Progenitor cell of endocrine pancreas (in vitro differentiated cells): Measurements from ENCODE around the gene NKX2-2. TPM values are rescaled to one million over a fixed set of nuclear protein-coding genes. Genes with fewer than 3 reads are reported as not detected.
A peak's percentile ranks its signal among the peaks of the same experiment; 100 is the strongest.

ENCODE experiments used
- DNase-seq: peaks from one replicate; pipeline ENCODE4 v3.0.0; 2021; ENCODE audit warnings: low spot score; ENCODE audit not compliant: unreplicated experiment
- H3K27ac Mint-ChIP-seq: 2 replicates; pipeline ENCODE4 v1.8.0; 2021; ENCODE audit warnings: mild to moderate bottlenecking, moderate library complexity, mixed read lengths
- H3K27me3 Mint-ChIP-seq: 2 replicates; pipeline ENCODE4 v1.8.0; 2021; ENCODE audit warnings: mixed read lengths
- H3K36me3 Mint-ChIP-seq: 2 replicates; pipeline ENCODE4 v1.8.0; 2022; ENCODE audit warnings: mixed read lengths; ENCODE audit not compliant: insufficient read depth
- H3K4me1 Mint-ChIP-seq: 2 replicates; pipeline ENCODE4 v1.8.0; 2021; ENCODE audit warnings: low read depth, mixed read lengths
- H3K4me3 Mint-ChIP-seq: 2 replicates; pipeline ENCODE4 v1.8.0; 2021; ENCODE audit warnings: low read depth, mild to moderate bottlenecking, moderate library complexity, mixed read lengths
- H3K9me3 Mint-ChIP-seq: 2 replicates; pipeline ENCODE4 v1.8.0; 2021; ENCODE audit warnings: low read depth, mixed read lengths
- total RNA-seq: library from RNA; stranded (reverse); gene quantifications from 2 replicates; pipeline ENCODE4 v1.2.1, GENCODE V29; 2021
- TF ChIP-seq, protein P1 (sequence below): fragments of 200-600 bp; sonication (generic); IDR thresholded peaks from one replicate; pipeline ENCODE4 v1.5.0; 2021; ENCODE audit warnings: antibody characterized with exemption, mild to moderate bottlenecking; ENCODE audit not compliant: unreplicated experiment

NKX2-2 gene
- total RNA-seq, 1 donor from 2014 or later, result 15.5 TPM

DNA sequence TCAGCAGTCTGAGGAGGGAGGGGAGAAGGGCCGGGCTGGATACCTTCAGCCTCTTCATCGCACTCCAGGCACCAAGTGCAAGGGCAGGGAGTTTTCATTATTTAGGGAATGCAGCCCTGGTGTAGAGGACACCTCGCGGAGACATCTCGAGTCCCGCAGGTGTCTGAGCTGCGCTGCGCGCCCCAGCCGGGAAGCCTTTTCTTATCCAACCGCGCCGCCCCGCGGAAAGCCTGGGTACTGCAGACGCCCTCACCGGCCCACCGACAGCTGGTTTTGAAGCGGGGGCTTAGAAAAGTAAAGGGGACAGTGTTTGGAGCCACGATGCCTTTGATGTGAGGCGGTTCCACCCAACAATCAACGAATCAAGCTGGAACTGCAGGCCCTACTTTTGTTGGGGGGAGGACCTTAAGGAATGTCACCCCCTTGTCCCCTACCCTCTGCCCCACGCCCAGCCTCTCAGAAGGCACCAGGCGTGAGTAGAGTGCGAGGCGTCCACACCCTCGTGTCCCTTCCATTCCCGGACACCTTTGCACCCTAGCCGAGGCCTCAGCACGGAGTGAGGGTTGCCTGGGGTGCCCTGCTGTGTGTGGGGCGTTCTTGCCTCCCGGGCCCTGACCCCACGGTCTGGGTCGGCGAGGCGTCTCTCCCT, 8.6 kb downstream of the NKX2-2 start:
- peak overlapping the region; percentile 23 for H3K4me3 Mint-ChIP-seq
- no peaks in the 10 kb centered on the region for H3K36me3 Mint-ChIP-seq
- TF ChIP-seq, protein P1, sequence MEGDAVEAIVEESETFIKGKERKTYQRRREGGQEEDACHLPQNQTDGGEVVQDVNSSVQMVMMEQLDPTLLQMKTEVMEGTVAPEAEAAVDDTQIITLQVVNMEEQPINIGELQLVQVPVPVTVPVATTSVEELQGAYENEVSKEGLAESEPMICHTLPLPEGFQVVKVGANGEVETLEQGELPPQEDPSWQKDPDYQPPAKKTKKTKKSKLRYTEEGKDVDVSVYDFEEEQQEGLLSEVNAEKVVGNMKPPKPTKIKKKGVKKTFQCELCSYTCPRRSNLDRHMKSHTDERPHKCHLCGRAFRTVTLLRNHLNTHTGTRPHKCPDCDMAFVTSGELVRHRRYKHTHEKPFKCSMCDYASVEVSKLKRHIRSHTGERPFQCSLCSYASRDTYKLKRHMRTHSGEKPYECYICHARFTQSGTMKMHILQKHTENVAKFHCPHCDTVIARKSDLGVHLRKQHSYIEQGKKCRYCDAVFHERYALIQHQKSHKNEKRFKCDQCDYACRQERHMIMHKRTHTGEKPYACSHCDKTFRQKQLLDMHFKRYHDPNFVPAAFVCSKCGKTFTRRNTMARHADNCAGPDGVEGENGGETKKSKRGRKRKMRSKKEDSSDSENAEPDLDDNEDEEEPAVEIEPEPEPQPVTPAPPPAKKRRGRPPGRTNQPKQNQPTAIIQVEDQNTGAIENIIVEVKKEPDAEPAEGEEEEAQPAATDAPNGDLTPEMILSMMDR, result peak; percentile 99
- peaks cover 4% of the 10 kb centered on the region for H3K4me1 Mint-ChIP-seq
- DNase-seq, result peak; percentile 89
- no peak overlapping the region for H3K27ac Mint-ChIP-seq
- H3K9me3 Mint-ChIP-seq, result no peaks in the 10 kb centered on the region
- H3K27me3 Mint-ChIP-seq, result peaks cover 88% of the 10 kb centered on the region

DNA sequence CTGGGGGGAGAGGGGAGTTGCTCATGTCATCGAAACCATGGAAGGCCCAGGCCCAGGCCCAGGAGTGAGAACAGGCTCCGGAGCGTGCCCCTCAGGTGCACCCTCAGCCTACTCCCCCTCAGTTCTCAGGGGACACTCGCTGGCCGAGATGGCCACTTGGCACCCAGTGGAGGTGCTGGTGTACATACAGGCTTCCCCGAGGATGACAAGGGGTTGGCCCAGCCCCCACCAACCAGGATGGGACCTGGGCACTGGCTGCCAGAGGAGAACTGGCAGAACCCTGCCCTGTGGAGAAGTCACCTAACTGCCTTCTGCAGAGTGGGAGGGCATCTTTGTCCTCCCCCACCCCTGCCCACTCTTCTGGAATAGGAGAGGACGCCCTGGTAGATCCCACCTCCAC, 9.5 kb downstream of the NKX2-2 start:
- Mint-ChIP-seq H3K36me3 (no peaks in the 10 kb centered on the region), H3K4me3 (no peak overlapping the region), H3K4me1 (peaks cover 2% of the 10 kb centered on the region), H3K27me3 (peaks cover 83% of the 10 kb centered on the region), H3K27ac (no peak overlapping the region), H3K9me3 (no peaks in the 10 kb centered on the region)
- TF ChIP-seq, protein P1, result no peak
- DNase-seq, result no peak

DNA sequence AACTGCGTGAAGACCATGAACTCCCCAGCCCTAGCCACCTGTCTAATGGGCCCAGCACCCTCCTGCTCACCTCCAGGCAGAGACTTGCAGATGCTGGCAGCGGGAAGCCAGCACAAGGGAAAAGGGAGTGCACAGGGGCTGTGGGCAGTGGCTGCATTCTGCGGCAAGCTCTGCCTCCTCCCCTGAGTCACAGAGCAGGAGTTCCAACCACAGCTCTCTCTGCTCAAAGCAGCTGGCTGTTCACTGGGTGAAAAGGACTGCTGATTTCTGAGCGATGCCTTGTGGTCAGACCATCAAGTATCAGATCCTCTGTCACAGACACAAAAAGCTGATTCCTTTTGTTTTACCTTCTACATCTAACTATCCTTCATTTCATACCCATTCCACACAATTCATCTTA, 10.5 kb downstream of the NKX2-2 start:
- no peak for DNase-seq
- Mint-ChIP-seq H3K9me3 (no peaks in the 10 kb centered on the region), H3K36me3 (no peaks in the 10 kb centered on the region), H3K27me3 (peaks cover 78% of the 10 kb centered on the region), H3K4me1 (peaks cover 2% of the 10 kb centered on the region), H3K27ac (no peak overlapping the region), H3K4me3 (no peak overlapping the region)
- TF ChIP-seq, protein P1, result no peak

DNA sequence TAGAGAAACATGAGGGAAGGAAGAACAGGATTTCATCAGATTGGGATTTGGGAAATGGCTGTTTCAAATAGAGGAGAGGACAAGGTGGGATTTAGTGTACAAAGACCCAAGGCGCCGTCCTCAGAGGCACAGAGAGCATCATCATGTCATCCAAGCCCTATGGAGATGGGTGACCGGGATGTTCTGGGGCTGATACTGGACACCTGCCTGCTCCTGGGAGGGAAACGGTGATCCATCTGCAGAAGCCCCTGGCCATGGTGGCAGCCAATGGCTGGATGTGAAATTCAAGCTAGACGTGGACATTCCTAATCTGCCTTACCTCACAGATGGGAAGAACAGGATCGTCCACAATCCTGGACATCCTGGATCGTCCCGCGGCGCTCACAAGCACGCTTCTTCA, 12.7 kb downstream of the NKX2-2 start:
- Mint-ChIP-seq H3K4me1 (no peaks in the 10 kb centered on the region), H3K27me3 (peaks cover 61% of the 10 kb centered on the region), H3K4me3 (no peak overlapping the region), H3K36me3 (no peaks in the 10 kb centered on the region), H3K9me3 (no peaks in the 10 kb centered on the region), H3K27ac (no peak overlapping the region)
- DNase-seq, result no peak
- TF ChIP-seq, protein P1, result no peak

DNA sequence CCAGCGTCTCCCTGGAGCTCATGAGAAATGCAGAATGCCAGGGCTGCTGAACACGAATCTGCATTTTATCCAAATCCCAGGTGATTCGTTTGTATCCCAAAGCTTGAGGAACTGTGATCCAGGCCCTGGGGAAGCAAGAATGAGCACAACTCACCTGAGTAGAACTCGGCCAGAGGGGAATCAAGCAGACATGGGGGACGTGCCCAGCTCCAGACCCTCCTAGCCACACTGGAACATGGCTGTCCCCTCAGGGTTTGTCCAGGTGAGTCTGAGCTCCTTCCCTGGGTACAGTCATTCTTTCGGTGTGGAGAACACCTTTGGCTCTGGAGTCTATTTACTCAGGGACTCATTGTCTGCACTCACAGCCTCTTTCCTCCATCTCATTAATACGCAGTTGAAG, 13.3 kb downstream of the NKX2-2 start:
- Mint-ChIP-seq H3K27me3 (peaks cover 61% of the 10 kb centered on the region), H3K9me3 (no peaks in the 10 kb centered on the region), H3K27ac (no peak overlapping the region), H3K4me3 (no peak overlapping the region), H3K36me3 (no peaks in the 10 kb centered on the region), H3K4me1 (no peaks in the 10 kb centered on the region)
- DNase-seq, result no peak
- TF ChIP-seq, protein P1, result no peak
